Left ventricle myocardium inferior (tissue), 1 donor: Measurements from ENCODE around the gene CD300E. TPM values are rescaled to one million over a fixed set of nuclear protein-coding genes. Genes with fewer than 3 reads are reported as not detected.

ENCODE experiments used
- DNase-seq: peaks from one replicate; pipeline ENCODE4 v3.0.0-alpha.2; 2020
- H3K27ac ChIP-seq: fragments of 200-600 bp; replicated peaks from 2 replicates; pipeline ENCODE4 v1.8.0; 2021
- H3K27me3 ChIP-seq: fragments of 200-600 bp; 2 replicates; pipeline ENCODE4 v1.8.0; 2021; ENCODE audit warnings: low read depth
- H3K36me3 ChIP-seq: fragments of 200-600 bp; 2 replicates; pipeline ENCODE4 v1.8.0; 2021
- H3K4me1 ChIP-seq: fragments of 200-600 bp; 2 replicates; pipeline ENCODE4 v1.8.0; 2021
- H3K4me3 ChIP-seq: fragments of 200-600 bp; 2 replicates; pipeline ENCODE4 v1.8.0; 2021; ENCODE audit warnings: mild to moderate bottlenecking, moderate library complexity
- H3K9me3 ChIP-seq: fragments of 200-600 bp; replicated peaks from 2 replicates; pipeline ENCODE4 v1.8.0; 2021
- intact Hi-C: fragments of 100-400 bp; cut with micrococcal nuclease; formaldehyde crosslinking; loops from one replicate; pipeline ENCODE4 v1.11.0; 2022
- total RNA-seq: library from RNA; stranded (reverse); fragmentation: NEBNext Ultra II Directional; extraction: Animal tissue kit (Norgen Biotek cat#: 25700); gene quantifications from one replicate; pipeline ENCODE4 v1.2.1, GENCODE V29; 2021
- TF ChIP-seq, protein P1 (sequence below): fragments of 200-600 bp; IDR thresholded peaks from 2 replicates; pipeline ENCODE4 v1.8.0; 2021; ENCODE audit warnings: antibody characterized with exemption, mild to moderate bottlenecking, borderline replicate concordance
- donor health status: DM: no; HTN: yes; CAD: no; lungs with severe emphysema.

The CD300E gene
- total RNA-seq, 1 donor from 2014 or later: 0.30 TPM

DNA sequence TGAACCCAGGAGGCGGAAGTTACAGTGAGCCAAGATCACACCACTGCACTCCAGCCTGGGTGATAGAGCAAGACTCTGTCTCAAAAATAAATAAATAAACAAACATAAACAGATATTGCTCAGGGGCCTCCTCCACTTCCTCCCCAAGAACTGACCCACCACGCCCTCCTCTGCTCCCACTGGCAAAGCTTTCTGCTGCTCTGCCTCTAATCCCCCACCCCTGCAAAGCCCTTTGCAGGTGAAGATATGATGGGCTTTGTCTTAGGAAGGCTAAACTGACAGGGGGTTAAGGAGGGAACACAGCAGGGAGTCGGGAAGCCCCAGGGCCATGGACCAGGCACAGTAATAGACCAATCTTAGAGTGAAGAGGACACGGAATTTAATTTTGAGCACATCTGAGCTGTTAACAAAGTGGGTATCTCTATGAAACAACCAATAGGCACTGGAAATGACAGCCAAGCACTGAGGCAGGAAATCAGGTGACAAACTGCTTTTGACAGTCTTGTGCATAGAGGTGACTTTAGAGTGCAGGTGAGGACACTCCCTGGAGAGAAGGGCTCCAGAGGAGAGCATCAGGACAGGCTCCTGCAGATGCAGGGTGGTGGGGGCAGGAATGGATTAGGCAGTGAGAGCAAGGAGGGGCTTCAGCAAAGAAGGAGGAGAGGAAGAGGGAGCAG, 25.1 kb downstream of the CD300E start:
- Histone ChIP-seq H3K27ac (no peak overlapping the region), H3K9me3 (no peaks in the 10 kb centered on the region), H3K4me3 (no peak overlapping the region), H3K4me1 (no peaks in the 10 kb centered on the region), H3K36me3 (no peaks in the 10 kb centered on the region), H3K27me3 (peaks cover 97% of the 10 kb centered on the region)
- intact Hi-C loops: no loop called here
- DNase-seq: no peak
- TF ChIP-seq, protein P1, sequence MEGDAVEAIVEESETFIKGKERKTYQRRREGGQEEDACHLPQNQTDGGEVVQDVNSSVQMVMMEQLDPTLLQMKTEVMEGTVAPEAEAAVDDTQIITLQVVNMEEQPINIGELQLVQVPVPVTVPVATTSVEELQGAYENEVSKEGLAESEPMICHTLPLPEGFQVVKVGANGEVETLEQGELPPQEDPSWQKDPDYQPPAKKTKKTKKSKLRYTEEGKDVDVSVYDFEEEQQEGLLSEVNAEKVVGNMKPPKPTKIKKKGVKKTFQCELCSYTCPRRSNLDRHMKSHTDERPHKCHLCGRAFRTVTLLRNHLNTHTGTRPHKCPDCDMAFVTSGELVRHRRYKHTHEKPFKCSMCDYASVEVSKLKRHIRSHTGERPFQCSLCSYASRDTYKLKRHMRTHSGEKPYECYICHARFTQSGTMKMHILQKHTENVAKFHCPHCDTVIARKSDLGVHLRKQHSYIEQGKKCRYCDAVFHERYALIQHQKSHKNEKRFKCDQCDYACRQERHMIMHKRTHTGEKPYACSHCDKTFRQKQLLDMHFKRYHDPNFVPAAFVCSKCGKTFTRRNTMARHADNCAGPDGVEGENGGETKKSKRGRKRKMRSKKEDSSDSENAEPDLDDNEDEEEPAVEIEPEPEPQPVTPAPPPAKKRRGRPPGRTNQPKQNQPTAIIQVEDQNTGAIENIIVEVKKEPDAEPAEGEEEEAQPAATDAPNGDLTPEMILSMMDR: no peak

DNA sequence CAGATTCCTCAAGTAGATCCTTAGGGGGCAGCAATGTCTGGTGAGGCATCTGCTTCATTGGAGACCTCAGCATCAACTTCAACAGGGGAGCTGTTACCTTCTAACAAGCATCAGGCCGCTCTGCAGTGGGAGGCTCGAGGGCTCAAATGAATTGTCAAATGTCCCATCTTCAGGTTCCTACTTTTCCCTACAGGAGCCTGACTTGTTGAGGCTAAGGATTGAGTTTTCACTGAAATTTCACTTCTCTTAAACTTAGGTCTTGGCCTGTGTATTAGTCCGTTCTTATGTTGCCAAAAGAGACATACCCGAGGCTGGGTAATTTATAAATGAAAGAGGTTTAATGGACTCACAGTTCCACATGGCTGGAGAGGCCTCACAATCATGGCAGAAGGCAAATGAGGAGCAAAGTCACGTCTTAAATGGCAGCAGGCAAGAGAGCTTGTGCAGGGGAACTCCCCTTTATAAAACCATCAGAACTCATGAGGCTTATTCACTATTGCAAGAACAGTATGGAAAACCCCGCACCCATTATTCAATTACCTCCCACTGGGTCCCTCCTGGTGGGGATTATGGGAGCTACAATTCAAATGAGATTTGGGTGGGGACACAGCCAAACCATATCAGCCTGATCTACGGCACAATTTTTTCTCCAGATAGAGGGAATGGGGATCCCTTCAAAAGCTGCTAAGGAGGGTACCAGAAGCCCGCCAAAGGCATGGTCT, 26.3 kb downstream of the CD300E start:
- Histone ChIP-seq H3K27me3 (peaks cover 95% of the 10 kb centered on the region), H3K36me3 (no peaks in the 10 kb centered on the region), H3K9me3 (no peaks in the 10 kb centered on the region), H3K4me1 (no peaks in the 10 kb centered on the region), H3K27ac (no peak overlapping the region), H3K4me3 (no peak overlapping the region)
- no peak for DNase-seq
- TF ChIP-seq, protein P1: no peak
- intact Hi-C loops: no loop called here

DNA sequence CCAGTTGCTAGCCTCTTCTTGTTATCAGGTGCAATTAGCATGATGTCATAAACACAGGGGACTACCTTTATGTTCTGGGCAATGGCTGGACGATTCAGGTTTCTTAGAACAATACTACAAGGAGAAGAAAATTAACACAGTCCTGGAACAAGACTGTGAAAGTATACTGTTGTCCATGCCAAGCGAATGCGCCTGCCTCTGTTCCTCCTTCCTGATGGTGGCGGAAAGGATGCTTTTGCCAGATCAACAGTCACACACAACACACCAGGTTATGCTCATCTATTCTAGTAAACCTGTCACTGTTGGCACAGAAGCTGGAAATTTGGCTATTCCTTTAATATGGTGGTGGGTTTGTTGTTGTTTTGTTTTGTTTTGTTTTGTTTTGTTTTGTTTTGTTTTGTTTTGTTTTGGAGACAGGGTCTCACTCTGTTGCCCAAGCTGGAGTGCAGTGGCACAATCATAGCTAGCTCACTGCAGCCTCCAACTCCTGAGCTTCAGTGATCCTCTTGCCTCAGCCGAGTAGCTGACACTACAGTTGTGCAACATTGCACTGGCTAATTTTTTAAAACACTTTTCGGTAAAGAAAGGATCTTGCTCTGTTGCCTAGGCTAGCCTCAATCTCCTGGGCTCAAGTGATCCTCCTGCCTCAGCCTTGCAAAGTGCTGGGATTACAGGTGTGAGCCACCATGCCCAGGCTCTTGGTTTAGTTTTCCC, 28.3 kb downstream of the CD300E start:
- Histone ChIP-seq H3K9me3 (no peaks in the 10 kb centered on the region), H3K4me3 (no peak overlapping the region), H3K27ac (no peak overlapping the region), H3K27me3 (peaks cover 94% of the 10 kb centered on the region), H3K4me1 (no peaks in the 10 kb centered on the region), H3K36me3 (no peaks in the 10 kb centered on the region)
- intact Hi-C loops: no loop called here
- TF ChIP-seq, protein P1: no peak
- no peak for DNase-seq

DNA sequence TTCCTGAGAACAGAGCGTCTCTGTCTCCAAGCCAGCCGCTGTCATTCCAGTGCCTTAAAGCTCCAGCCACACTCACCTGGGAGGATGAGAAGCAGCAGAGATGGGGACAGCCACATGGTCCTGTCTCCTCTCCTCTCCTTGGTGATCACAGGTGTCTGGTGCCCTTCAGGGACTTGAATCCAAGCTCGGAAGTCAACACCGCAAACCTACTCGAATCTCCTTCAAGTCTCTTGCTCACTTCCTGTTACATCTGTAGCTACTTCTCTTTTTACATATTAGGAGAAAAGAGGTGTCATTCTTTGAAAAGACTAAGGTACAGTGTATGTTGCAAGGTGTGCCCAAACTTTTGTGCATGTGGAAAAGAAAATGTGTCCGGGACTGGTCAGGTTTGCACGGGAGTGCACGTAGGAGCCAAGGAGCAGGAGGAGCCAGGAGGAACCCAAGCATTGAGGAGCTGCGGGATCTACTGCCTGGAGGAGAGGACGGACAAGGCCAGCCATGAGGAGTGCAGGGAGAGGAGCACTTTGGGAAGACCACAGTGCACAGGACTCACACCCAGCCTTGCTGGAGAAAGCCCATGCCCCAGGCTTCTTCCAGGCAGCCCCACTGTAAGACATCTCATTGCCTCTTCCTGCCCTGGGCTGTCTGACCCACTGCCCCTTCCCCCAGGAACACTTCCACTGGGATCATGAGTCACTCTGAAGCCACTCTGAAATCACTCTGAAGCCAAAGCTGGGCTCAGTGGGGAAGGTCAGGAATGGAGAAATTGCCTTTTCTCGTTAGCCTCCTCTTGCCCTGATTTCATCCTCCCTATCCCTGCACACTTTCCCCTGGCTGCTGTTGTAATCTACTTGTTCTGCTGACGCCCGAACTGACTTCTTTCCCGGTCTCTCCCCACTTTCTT, 31.2 kb downstream of the CD300E start, which contains the start of gene CD300LD:
Gene CD300LD (minus strand): TSS at position 197 of the 904 bp plus-strand sequence. CDS start 81 bp downstream, at position 116.
- TF ChIP-seq, protein P1: no peak
- intact Hi-C loops: no loop called here
- H3K36me3 ChIP-seq: no peaks in the 10 kb centered on the region

DNA sequence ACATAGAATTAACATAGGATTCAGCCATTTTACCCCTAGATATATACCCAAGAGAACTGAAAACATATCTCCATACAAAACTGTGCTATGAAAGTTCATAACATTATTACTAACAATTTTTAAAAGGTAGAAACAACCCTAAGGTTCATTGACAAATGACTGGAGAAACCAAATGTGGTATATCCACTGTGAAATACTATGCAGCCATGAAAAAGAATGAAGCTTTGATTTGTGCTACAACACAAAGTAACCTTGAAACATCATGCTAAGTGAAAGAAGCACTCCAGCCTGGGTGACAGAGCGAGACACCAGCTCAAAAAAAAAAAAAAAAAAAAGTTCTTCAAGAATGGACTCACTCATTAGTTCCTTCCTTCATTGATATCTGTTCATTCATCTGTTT, 32.0 kb downstream of the CD300E start:
- DNase-seq: no peak
- H3K27me3 ChIP-seq: peaks cover 72% of the 10 kb centered on the region
- H3K27ac ChIP-seq: no peak overlapping the region
- H3K9me3 ChIP-seq: no peaks in the 10 kb centered on the region
- no peaks in the 10 kb centered on the region for H3K4me1 ChIP-seq
- intact Hi-C loops: no loop called here
- H3K4me3 ChIP-seq: no peak overlapping the region
- TF ChIP-seq, protein P1: no peak
- no peaks in the 10 kb centered on the region for H3K36me3 ChIP-seq

More for the DNA sequence above, 31.2 kb downstream of the CD300E start, which contains the start of gene CD300LD:
- H3K9me3 ChIP-seq: no peaks in the 10 kb centered on the region
- no peak within 1 kb of the TSS for H3K27ac ChIP-seq
- H3K4me3 ChIP-seq: no peak within 1 kb of the TSS
- no peaks in the 10 kb centered on the region for H3K4me1 ChIP-seq
- H3K27me3 ChIP-seq: peaks cover 81% of the 10 kb centered on the region
- DNase-seq: no peak
